GM19238 (cell line): Measurements from ENCODE around the gene GRID2IP.
"Not testable (repeated sequence)": the region's sequence is repeated elsewhere in the genome, so short reads cannot be mapped to it uniquely, and the experiment has no call there.

ENCODE experiments used
- DNase-seq: peaks from one replicate; pipeline ENCODE4 v3.0.0; 2011; ENCODE audit warnings: low spot score; ENCODE audit not compliant: insufficient read length

GRID2IP gene

DNA sequence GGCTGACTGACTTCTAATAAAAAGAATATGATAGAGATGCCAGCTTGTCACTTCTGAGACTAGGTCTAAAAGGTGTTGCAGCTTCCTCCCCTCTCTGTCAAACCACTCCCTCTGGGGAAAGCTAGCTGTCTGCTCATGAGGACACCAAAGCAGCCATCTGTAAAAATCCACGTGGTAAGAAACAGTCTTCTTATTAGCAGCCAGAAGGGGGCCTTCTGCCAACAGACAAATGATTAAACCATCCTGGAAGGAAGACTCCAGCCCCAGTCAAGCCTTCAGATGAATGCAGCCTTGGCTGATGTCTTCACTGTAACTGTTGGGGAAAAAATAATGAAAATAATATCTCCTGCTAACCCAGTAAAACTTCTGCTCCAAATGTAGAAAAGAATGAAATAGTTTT lies 61.6 kb downstream of the GRID2IP start:
- DNase-seq, result no peak

DNA sequence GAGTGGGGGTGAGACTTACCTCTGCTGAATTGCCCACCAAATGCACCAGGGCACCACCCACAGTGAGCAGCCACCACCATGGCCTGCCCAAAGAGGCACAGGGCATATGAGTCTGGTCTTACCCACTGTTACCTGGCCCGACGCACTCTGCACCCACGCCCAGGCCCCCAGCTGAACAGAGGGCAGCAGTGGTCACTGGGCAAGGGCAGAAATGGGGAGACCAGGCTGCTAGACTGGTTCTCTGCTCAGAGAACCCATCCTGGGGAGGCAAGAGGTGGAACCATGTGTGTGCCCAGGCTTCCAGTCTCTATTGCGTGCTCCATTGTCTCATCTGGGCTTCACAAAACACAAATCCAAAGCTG lies 64.1 kb downstream of the GRID2IP start:
- DNase-seq, result no peak

- no peak for DNase-seq
Measured at GRCh38 chr7:6486438-6487183, 64.7 kb downstream of the GRID2IP start.

- DNase-seq, result no peak
Measured at GRCh38 chr7:6482743-6483119, 68.5 kb downstream of the GRID2IP start.

- no peak for DNase-seq
Measured at GRCh38 chr7:6482307-6482706, 69.0 kb downstream of the GRID2IP start.

GRCh38 chr7:6481445-6481844 lies 69.8 kb downstream of the GRID2IP start:
- no peak for DNase-seq

DNA sequence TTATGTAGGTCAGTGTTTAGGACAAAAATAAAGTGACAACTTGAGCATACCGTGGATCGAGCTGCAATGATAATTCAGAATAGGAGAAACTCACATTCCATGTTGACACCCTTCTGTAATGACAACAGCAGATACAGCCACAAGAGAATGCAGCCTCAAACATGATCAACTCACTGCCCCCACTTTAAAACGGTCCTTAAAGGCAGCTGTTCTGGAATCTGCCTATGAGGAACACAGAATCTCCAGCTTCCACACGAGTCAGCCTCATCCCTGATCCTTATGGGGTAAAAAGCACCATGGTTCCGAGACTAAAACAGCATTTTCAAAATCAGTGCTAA lies 71.0 kb downstream of the GRID2IP start:
- no peak for DNase-seq

GRCh38 chr7:6479067-6479466 lies 72.2 kb downstream of the GRID2IP start:
- DNase-seq, result no peak

GRCh38 chr7:6478186-6478585 lies 73.1 kb downstream of the GRID2IP start:
- no peak for DNase-seq

- DNase-seq, result no peak
Measured at GRCh38 chr7:6477318-6477660, 74.0 kb downstream of the GRID2IP start.

GRCh38 chr7:6476596-6477317 lies 74.5 kb downstream of the GRID2IP start:
- no peak for DNase-seq

DNA sequence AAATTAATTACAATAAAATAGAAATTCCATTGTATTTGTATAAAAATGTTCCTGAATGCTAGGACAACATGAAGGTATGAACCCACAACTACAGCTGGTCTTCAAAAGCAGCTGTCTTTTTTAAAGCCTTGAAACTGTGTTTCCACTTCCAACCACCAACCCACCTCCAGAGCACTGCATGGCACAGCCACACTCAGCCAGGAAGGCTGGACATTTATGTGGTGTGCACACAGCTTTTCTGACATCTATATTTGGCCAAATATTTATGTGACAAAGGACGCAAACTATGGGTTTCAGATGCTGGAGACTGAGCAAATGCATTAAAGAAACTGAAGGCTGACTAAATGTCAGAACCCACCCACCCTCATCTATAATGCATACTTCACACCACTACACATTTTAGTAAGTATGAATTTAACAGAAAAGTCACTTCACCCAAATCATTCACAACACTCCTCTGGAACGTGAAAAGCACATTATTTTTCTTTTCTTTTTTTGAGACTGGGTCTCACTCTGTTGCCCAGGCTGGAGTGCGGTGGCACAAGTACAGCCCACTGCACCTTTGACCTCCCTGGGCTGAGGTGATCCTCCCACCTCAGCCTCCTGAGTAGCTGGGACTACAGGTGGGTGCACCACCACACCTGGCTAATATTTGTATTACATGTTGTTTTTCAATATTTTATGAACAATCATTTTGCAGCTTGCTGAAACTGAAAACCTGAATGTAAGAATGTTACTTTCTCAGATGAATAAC lies 75.7 kb downstream of the GRID2IP start:
- no peak for DNase-seq

GRCh38 chr7:6465862-6466261 lies 85.4 kb downstream of the GRID2IP start:
- DNase-seq, result no peak

DNA sequence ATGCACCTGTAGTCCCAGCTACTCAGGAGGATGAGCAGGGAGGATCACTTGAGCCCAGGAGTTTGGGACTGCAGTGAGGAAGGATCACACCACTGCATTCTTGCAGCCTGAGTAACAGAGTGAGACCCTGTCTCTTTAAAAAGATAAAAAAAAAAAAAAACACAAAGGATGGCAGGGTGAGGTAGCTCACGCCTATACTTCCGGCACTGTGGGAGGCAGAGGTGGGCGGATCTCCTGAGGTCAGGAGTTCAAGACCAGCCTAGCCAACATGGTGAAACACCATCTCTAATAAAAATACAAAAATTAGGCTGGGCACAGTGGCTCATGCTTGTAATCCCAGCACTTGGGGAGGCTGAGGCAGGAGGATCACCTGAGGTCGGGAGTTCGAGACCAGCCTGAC lies 87.7 kb downstream of the GRID2IP start:
- not testable (repeated sequence) for DNase-seq

DNA sequence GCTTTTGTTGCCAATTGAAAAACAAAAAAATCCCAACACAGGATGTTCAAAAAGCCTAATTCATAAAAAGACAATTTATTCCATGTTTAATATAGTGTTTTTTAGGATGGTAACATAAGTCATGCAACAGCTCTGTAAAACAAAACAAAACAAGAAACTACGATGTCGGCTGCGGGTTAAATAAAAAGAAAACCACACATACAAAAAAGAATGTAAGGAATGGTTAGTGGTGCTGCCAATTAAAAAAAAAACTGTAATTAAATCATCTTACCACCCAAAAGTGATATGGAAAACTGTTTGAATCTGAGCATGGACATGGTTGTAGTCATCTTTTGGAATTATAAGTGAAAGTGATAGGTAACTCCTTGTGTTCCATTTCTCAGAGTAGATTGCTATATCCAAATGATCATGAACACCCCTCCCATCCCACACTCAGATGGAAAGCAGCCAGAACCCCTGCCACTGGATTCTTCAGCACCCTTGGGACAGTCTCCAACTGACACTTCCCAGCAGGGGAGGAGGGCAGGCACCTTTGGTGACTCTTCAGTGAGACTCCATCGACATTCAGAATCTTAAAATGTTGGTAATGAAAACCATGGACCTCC lies 89.2 kb downstream of the GRID2IP start:
- DNase-seq, result no peak

- no peak for DNase-seq
Measured at GRCh38 chr7:6460990-6461584, 90.2 kb downstream of the GRID2IP start.

DNA sequence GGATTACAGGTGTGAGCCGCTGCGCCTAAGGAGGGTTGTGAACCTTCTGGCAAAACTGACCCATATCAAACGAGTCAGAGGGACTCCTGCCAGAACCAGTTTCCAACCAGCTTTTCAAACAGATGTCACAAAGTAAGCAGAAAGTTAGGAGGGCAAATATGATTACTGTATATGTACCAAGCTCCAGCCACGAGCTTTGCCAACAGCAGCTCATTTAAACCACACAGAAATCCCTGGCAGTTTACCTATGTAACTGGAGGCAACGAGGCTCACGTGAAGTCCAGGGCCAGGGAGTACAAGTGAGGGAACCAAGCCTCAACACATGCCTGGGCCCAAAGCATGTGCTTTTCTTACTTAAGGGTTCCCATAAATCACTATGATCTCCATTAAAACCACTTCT lies 91.0 kb downstream of the GRID2IP start:
- no peak for DNase-seq

DNA sequence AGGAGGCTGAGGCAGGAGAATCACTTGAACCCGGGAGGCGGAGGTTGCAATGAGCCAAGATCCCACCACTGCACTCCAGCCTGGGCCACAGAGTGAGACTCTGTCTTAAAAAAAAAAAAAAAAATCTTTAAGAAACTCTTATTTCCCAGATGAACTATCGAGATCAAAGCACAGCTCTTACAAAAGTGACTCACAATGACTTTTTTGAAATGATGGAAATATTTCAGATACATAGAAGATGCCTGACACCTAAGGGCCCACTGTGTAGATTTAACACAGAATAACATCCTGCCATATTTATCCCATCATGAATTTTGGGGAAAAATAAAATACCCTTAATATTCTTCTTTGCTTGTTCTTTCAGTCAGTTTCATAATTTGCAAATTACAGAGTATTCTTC lies 92.6 kb downstream of the GRID2IP start:
- DNase-seq, result not testable (repeated sequence)

- DNase-seq, result no peak
Measured at GRCh38 chr7:6453734-6454133, 97.5 kb downstream of the GRID2IP start.

DNA sequence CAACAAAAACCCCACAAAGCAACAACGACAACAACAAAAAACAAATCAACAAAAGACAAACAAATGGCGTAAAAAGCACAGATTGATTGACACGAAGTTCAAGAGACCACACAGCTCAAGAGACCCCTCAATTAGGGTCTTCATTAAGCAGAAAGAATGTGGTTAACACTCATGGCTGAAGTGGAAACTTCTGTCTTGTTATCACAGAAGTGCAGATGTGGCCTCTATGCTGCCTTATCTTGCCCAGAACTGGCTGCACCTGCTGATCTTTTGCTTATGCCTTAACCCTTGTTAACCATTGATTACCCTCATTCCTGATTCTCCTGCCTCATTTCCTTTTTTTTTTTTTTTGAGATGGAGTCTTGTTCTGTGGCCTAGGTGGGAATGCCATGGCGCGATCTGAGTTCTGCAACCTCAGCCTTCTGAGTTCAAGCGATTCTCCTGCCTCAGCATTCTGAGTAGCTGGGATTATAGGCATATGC lies 100.0 kb downstream of the GRID2IP start:
- DNase-seq, result no peak

- DNase-seq, result not testable (repeated sequence)
Measured at GRCh38 chr7:6450591-6450990, 100.7 kb downstream of the GRID2IP start.

DNA sequence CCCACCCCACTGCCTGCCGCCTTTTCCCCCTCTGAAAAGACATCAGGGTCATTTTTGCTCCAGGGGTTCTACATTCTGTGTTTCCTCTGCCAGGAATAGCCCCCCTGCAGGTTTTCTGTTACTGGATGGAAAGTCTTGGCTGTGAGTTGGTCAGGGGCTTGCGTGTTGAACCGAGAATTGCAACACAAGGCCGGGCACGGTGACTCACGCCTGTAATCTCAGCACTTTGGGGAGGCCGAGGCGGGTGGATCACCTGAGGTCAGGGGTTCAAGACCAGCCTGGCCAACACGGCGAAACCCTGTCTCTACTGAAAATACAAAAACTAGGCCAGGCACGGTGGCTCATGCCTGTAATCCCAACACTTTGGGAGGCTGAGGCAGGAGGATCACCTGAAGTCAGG lies 101.4 kb downstream of the GRID2IP start:
- not testable (repeated sequence) for DNase-seq
